ENCODE measurements around the gene RELN.

The RELN gene

GRCh38 chr7:103699032-103699431 lies 290.4 kb downstream of the RELN start:
- H3K36me3 Mint-ChIP-seq (ENCODE audit: insufficient read depth) = peaks cover 2% of the 10 kb centered on the region
- ATAC-seq (replicated peaks; ENCODE audit: extremely low read depth, poor library complexity, severe bottlenecking) (no peak), DNase-seq (ENCODE audit: low spot score in 2 of 2) (no peak)
- no peak overlapping the region for H3K27ac Mint-ChIP-seq (ENCODE audit: low read depth)
- no peaks in the 10 kb centered on the region for H3K27me3 Mint-ChIP-seq
- peaks cover 4% of the 10 kb centered on the region for H3K9me3 Mint-ChIP-seq
- no peaks in the 10 kb centered on the region for H3K4me1 Mint-ChIP-seq
- no peak overlapping the region for H3K4me3 Mint-ChIP-seq

- H3K36me3 Mint-ChIP-seq (ENCODE audit: insufficient read depth) = peaks cover 2% of the 10 kb centered on the region
- H3K4me3 Mint-ChIP-seq = no peak overlapping the region
- DNase-seq (ENCODE audit: low spot score in 2 of 2) = no peak
- no peak overlapping the region for H3K27ac Mint-ChIP-seq (ENCODE audit: low read depth)
- no peaks in the 10 kb centered on the region for H3K27me3 Mint-ChIP-seq
- no peak for ATAC-seq (replicated peaks; ENCODE audit: extremely low read depth, poor library complexity, severe bottlenecking)
- H3K4me1 Mint-ChIP-seq = no peaks in the 10 kb centered on the region
- H3K9me3 Mint-ChIP-seq = peaks cover 4% of the 10 kb centered on the region
Measured at GRCh38 chr7:103698064-103698463, 291.4 kb downstream of the RELN start.

GRCh38 chr7:103695521-103695920 lies 293.9 kb downstream of the RELN start:
- Mint-ChIP-seq H3K27ac (ENCODE audit: low read depth) (no peak overlapping the region), H3K4me1 (no peaks in the 10 kb centered on the region), H3K27me3 (peaks cover 8% of the 10 kb centered on the region)

GRCh38 chr7:103694304-103694703 lies 295.2 kb downstream of the RELN start:
- H3K4me1 Mint-ChIP-seq = no peaks in the 10 kb centered on the region
- H3K27ac Mint-ChIP-seq (ENCODE audit: low read depth) = no peak overlapping the region
- H3K27me3 Mint-ChIP-seq = peaks cover 8% of the 10 kb centered on the region
- no peak overlapping the region for H3K4me3 Mint-ChIP-seq
- DNase-seq (ENCODE audit: low spot score in 2 of 2) (no peak), ATAC-seq (replicated peaks; ENCODE audit: extremely low read depth, poor library complexity, severe bottlenecking) (no peak)
- peaks cover 4% of the 10 kb centered on the region for H3K9me3 Mint-ChIP-seq
- no peaks in the 10 kb centered on the region for H3K36me3 Mint-ChIP-seq (ENCODE audit: insufficient read depth)

More at GRCh38 chr7:103695521-103695920, 293.9 kb downstream of the RELN start:
- peaks cover 4% of the 10 kb centered on the region for H3K9me3 Mint-ChIP-seq
- no peak for ATAC-seq (replicated peaks; ENCODE audit: extremely low read depth, poor library complexity, severe bottlenecking)
- DNase-seq (ENCODE audit: low spot score in 2 of 2) = no peak
- no peak overlapping the region for H3K4me3 Mint-ChIP-seq
- no peaks in the 10 kb centered on the region for H3K36me3 Mint-ChIP-seq (ENCODE audit: insufficient read depth)

- Mint-ChIP-seq H3K36me3 (ENCODE audit: insufficient read depth) (no peaks in the 10 kb centered on the region), H3K27me3 (peaks cover 19% of the 10 kb centered on the region)
Measured at GRCh38 chr7:103691291-103691690, 298.2 kb downstream of the RELN start.

GRCh38 chr7:103690242-103690974 lies 299.1 kb downstream of the RELN start:
- Mint-ChIP-seq H3K27me3 (peaks cover 19% of the 10 kb centered on the region), H3K4me3 (no peak overlapping the region), H3K9me3 (no peaks in the 10 kb centered on the region), H3K27ac (ENCODE audit: low read depth) (no peak overlapping the region), H3K4me1 (no peaks in the 10 kb centered on the region), H3K36me3 (ENCODE audit: insufficient read depth) (no peaks in the 10 kb centered on the region)
- ATAC-seq (replicated peaks; ENCODE audit: extremely low read depth, poor library complexity, severe bottlenecking) = no peak
- DNase-seq (ENCODE audit: low spot score in 2 of 2) = no peak

More at GRCh38 chr7:103691291-103691690, 298.2 kb downstream of the RELN start:
- no peak for DNase-seq (ENCODE audit: low spot score in 2 of 2)
- H3K4me1 Mint-ChIP-seq = no peaks in the 10 kb centered on the region
- no peak overlapping the region for H3K27ac Mint-ChIP-seq (ENCODE audit: low read depth)
- no peak overlapping the region for H3K4me3 Mint-ChIP-seq
- H3K9me3 Mint-ChIP-seq = no peaks in the 10 kb centered on the region
- no peak for ATAC-seq (replicated peaks; ENCODE audit: extremely low read depth, poor library complexity, severe bottlenecking)

- ATAC-seq (replicated peaks; ENCODE audit: extremely low read depth, poor library complexity, severe bottlenecking) = no peak
- no peaks in the 10 kb centered on the region for H3K36me3 Mint-ChIP-seq (ENCODE audit: insufficient read depth)
- no peaks in the 10 kb centered on the region for H3K4me1 Mint-ChIP-seq
- DNase-seq (ENCODE audit: low spot score in 2 of 2) = no peak
- H3K27me3 Mint-ChIP-seq = peaks cover 19% of the 10 kb centered on the region
- no peak overlapping the region for H3K27ac Mint-ChIP-seq (ENCODE audit: low read depth)
- H3K9me3 Mint-ChIP-seq = no peaks in the 10 kb centered on the region
- no peak overlapping the region for H3K4me3 Mint-ChIP-seq
Measured at GRCh38 chr7:103689255-103689654, 300.2 kb downstream of the RELN start.

- peaks cover 19% of the 10 kb centered on the region for H3K27me3 Mint-ChIP-seq
- no peaks in the 10 kb centered on the region for H3K4me1 Mint-ChIP-seq
- H3K36me3 Mint-ChIP-seq (ENCODE audit: insufficient read depth) = no peaks in the 10 kb centered on the region
- ATAC-seq (replicated peaks; ENCODE audit: extremely low read depth, poor library complexity, severe bottlenecking) = no peak
- H3K4me3 Mint-ChIP-seq = no peak overlapping the region
- no peak overlapping the region for H3K27ac Mint-ChIP-seq (ENCODE audit: low read depth)
- DNase-seq (ENCODE audit: low spot score in 2 of 2) = no peak
- H3K9me3 Mint-ChIP-seq = no peaks in the 10 kb centered on the region
Measured at GRCh38 chr7:103687951-103688350, 301.5 kb downstream of the RELN start.

GRCh38 chr7:103687272-103687671 lies 302.2 kb downstream of the RELN start:
- ATAC-seq (replicated peaks; ENCODE audit: extremely low read depth, poor library complexity, severe bottlenecking) (no peak), DNase-seq (ENCODE audit: low spot score in 2 of 2) (no peak)
- Mint-ChIP-seq H3K27ac (ENCODE audit: low read depth) (no peak overlapping the region), H3K4me3 (no peak overlapping the region), H3K9me3 (no peaks in the 10 kb centered on the region), H3K36me3 (ENCODE audit: insufficient read depth) (no peaks in the 10 kb centered on the region), H3K27me3 (peaks cover 13% of the 10 kb centered on the region), H3K4me1 (no peaks in the 10 kb centered on the region)

- DNase-seq (ENCODE audit: low spot score in 2 of 2) (no peak), ATAC-seq (replicated peaks; ENCODE audit: extremely low read depth, poor library complexity, severe bottlenecking) (no peak)
- Mint-ChIP-seq H3K27me3 (peaks cover 11% of the 10 kb centered on the region), H3K9me3 (no peaks in the 10 kb centered on the region), H3K27ac (ENCODE audit: low read depth) (no peak overlapping the region), H3K4me1 (no peaks in the 10 kb centered on the region), H3K4me3 (no peak overlapping the region), H3K36me3 (ENCODE audit: insufficient read depth) (no peaks in the 10 kb centered on the region)
Measured at GRCh38 chr7:103686763-103687162, 302.7 kb downstream of the RELN start.

- Mint-ChIP-seq H3K4me1 (no peaks in the 10 kb centered on the region), H3K9me3 (no peaks in the 10 kb centered on the region), H3K36me3 (ENCODE audit: insufficient read depth) (no peaks in the 10 kb centered on the region), H3K27ac (ENCODE audit: low read depth) (no peak overlapping the region), H3K4me3 (no peak overlapping the region), H3K27me3 (peaks cover 16% of the 10 kb centered on the region)
- DNase-seq (ENCODE audit: low spot score in 2 of 2) = no peak
- ATAC-seq (replicated peaks; ENCODE audit: extremely low read depth, poor library complexity, severe bottlenecking) = no peak
Measured at GRCh38 chr7:103686064-103686463, 303.4 kb downstream of the RELN start.

- no peaks in the 10 kb centered on the region for H3K9me3 Mint-ChIP-seq
- H3K27me3 Mint-ChIP-seq = peaks cover 20% of the 10 kb centered on the region
- H3K36me3 Mint-ChIP-seq (ENCODE audit: insufficient read depth) = no peaks in the 10 kb centered on the region
- ATAC-seq (replicated peaks; ENCODE audit: extremely low read depth, poor library complexity, severe bottlenecking) (no peak), DNase-seq (ENCODE audit: low spot score in 2 of 2) (no peak)
- H3K4me1 Mint-ChIP-seq = no peaks in the 10 kb centered on the region
- H3K27ac Mint-ChIP-seq (ENCODE audit: low read depth) = no peak overlapping the region
- no peak overlapping the region for H3K4me3 Mint-ChIP-seq
Measured at GRCh38 chr7:103685646-103686045, 303.8 kb downstream of the RELN start.

- no peak for ATAC-seq (replicated peaks; ENCODE audit: extremely low read depth, poor library complexity, severe bottlenecking)
- Mint-ChIP-seq H3K4me3 (no peak overlapping the region), H3K9me3 (no peaks in the 10 kb centered on the region), H3K27me3 (peaks cover 18% of the 10 kb centered on the region), H3K27ac (ENCODE audit: low read depth) (no peak overlapping the region), H3K36me3 (ENCODE audit: insufficient read depth) (peaks cover 1% of the 10 kb centered on the region), H3K4me1 (no peaks in the 10 kb centered on the region)
- DNase-seq (ENCODE audit: low spot score in 2 of 2) = no peak
Measured at GRCh38 chr7:103683348-103683747, 306.1 kb downstream of the RELN start.
